Activated T-helper 9 cell treated with anti-CD3 and anti-CD28 coated beads, Interleukin-2, amount 50 U/mL, for 16 hours (primary cell): Measurements from ENCODE around the gene BORCS6.

Source experiments
- DNase-seq: peaks from one replicate; pipeline ENCODE4 v3.0.0-alpha.2; 2020; ENCODE audit warnings: low read depth

The BORCS6 gene

DNA sequence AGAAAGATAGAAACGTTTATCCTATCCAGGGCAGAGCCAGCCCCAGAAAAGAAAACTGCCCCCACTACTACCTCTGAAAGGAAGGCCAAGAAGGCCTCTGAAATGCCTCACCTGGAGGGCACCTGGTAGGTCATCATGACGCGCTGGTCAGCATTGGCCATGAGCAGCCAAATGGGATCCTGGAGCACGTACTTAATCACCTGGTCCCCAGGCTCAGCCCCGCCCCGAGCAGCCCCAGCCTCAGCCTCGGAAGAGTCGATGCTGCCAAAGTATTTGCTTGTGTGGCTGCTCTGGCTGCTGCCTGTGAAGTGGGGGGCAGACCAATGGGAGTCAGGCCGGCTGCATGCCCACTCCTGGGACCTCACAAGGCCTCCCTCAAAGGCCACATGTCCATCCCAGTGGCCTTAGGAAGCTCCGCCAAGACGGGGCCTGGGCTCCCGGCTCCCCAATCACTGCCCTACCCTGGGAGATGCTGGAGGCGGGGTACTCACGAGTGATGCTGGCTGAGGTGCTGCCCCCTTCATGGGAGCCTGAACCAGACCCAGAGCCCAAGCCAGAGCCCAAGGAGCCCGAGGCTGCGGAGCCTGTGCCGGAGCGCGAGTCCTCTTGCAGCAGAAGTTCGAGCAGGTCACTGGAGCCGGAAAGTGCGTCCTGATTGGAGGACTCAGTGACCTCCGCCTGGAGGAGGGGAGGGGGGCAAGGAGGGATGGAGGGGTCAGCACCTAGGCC lies 47.7 kb downstream of the BORCS6 start:
- no peak for DNase-seq

DNA sequence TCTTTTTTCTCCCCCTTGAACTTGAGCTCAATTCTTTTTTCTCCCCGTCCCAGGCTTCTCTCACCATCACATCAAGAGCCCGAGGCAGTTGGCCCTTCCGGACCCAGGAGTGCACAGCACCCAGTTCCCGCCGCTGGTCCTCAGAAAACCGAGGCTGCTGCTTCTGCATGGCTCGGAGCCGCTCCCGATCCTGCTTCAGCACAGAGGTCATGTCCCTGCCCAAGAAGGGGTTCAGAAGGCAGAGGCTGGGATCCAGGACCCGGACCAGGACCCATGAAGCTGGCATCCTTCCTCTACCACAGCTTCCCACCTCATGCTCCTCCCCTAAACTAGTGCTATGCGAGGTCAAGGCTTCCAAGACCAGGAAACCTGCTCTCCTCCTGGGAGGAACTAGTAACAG lies 48.2 kb downstream of the BORCS6 start:
- no peak for DNase-seq

DNA sequence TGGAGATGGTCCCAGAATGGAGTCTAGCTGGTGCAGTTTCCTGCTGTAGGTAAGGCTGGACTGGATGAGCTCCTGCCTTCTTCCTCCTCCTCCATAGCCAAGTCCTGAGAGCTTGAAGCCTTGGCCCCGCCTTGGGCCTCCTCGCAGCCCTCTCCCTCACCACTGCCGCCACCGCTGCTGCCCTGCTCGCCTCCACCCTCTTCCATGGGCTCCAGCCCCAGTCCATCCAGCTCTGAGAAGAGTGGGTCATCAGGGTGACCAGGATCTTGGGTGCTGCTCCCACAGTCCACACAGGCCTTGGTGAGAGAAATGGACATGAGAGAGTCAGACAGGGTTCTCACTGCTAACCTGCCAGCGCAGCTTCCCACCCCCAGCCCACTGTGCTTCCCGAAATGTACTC lies 48.9 kb downstream of the BORCS6 start:
- no peak for DNase-seq

DNA sequence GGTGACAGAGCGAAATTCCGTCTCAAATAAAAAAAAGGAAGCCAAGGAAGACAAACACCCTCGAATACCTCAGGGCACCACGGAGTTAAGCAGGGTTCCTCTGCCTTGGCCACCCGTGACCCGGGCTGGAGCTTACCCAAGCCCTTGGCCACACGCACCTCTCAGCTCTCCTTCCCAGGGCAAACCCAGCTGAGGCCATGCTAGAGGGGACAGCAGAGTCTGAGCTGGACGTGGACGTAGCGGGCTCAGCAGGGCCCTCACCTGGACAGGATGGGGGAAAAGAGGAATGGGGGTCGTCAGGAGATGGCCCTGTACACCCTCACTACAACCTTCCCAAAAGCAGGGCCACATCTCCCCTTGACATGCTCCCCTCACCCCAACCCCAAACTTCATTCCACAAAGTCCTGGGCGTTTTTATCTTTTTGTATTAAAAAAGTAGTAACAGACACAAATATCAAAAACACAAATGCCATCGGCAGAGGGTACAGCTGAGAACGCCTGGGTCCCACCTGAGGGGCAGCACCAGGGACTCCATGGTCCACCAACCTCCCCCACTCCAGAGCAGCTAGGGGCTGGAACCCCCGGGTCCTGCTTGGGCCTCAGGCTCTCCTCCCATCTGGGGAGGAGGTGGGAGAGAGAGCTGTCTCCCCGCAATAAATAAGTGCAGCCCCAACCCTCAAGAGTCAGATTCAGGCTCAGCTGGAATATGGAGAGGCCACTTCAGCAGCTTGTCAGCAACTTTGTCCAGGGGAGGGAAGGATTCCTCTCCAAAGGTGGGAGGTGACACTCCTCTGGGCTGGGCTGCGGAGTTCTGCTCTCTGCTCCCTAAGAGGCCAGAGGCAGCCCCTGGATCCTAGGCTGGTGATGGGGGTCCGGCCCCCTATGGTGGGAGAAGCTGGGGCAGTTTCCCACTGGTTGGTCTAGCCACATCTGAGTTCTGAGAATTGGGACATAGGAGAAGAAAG lies 49.6 kb downstream of the BORCS6 start:
- DNase-seq: no peak

DNA sequence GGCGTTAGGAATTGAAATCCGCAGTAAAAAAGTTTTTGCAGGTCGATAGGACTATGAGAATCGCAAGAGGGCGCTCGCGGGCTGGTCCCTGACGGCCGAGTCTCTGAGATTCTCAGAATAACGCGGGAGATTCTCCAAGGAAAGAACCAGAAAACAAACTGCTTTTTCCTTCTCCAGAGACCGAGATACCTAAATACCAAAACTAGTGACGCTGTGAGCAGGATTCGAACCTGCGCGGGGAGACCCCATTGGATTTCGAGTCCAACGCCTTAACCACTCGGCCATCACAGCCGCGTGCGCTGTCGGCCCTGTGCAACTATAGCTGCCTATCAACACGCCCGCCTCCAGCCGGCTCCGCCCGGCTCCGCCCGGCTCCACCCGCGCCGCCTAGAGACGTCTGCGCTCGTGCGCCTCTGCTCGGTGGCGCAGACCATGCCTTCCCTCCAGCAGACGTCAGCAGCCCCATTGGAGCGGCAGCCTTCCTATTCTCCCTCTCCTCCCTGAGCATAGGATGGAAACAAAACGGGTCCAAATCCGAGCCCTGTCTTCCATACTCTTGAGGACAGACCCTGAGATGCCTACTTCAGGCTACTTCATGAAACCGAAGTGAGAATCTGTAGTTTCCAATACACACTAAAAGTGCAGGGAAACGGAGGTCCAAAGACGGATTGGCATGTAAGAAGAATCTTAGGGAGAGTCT lies 51.2 kb downstream of the BORCS6 start:
- peak; percentile 91 for DNase-seq

DNA sequence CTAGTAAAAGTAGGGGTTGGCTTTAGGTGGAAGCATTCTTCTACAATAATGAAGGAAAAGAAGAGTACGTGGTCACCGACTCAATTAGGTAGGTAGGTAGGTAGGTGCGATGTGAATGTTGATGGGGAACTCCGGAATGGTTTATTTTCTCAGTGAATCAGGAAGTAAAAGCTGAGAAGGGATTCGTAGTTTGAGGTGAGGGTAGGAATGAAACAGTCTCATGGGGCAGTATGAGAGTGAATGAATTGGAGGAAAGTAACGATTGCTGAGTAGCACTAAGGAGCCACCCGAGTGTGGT lies 51.7 kb downstream of the BORCS6 start:
- no peak for DNase-seq
